GM23338 (cell line): ENCODE data around the gene HOXB3. TPM values are rescaled to one million over a fixed set of nuclear protein-coding genes. Genes with fewer than 3 reads are reported as not detected.

Source experiments
- ATAC-seq: fragments of 200-7000 bp; cut with Tn5 transposase; 3 replicates; pipeline ENCODE4 v1.9.1; 2020
- DNase-seq: peaks from one replicate; pipeline ENCODE4 v3.0.0-alpha.2; 2015; ENCODE audit warnings: low spot score
- H2AFZ ChIP-seq: fragments of 200-600 bp; sonication (generic); 2 replicates; pipeline ENCODE4 v1.8.0; 2016; ENCODE audit warnings: antibody characterized with exemption, mild to moderate bottlenecking, moderate library complexity
- H3F3A ChIP-seq: fragments of 200-600 bp; sonication (generic); replicated peaks from 2 replicates; pipeline ENCODE4 v1.8.0; 2017; ENCODE audit warnings: antibody characterized with exemption, mixed run types, low read depth
- H3K27ac ChIP-seq: fragments of 200-600 bp; sonication (generic); 2 replicates; pipeline ENCODE4 v1.6.1; 2016; ENCODE audit warnings: low read depth
- H3K27me3 ChIP-seq: fragments of 200-600 bp; sonication (generic); 2 replicates; pipeline ENCODE4 v1.8.0; 2016; ENCODE audit warnings: mild to moderate bottlenecking, mixed run types, moderate library complexity; ENCODE audit not compliant: insufficient read depth
- H3K36me3 ChIP-seq: fragments of 200-600 bp; sonication (generic); 2 replicates; pipeline ENCODE4 v1.8.0; 2016; ENCODE audit warnings: mild to moderate bottlenecking; ENCODE audit not compliant: insufficient read depth
- H3K4me1 ChIP-seq: fragments of 200-600 bp; sonication (generic); 2 replicates; pipeline ENCODE4 v1.8.0; 2016; ENCODE audit warnings: mild to moderate bottlenecking, moderate library complexity; ENCODE audit not compliant: insufficient read depth
- H3K4me2 ChIP-seq: fragments of 200-600 bp; sonication (generic); 2 replicates; pipeline ENCODE4 v1.7.1; 2017; ENCODE audit warnings: mixed run types
- H3K4me3 ChIP-seq: fragments of 200-600 bp; sonication (generic); 2 replicates; pipeline ENCODE4 v1.6.1; 2016; ENCODE audit warnings: mixed run types
- H3K79me2 ChIP-seq: fragments of 200-600 bp; sonication (generic); replicated peaks from 2 replicates; pipeline ENCODE4 v1.8.0; 2017; ENCODE audit warnings: mild to moderate bottlenecking; ENCODE audit not compliant: insufficient read depth
- H3K9me2 ChIP-seq: fragments of 200-600 bp; sonication (generic); 2 replicates; pipeline ENCODE4 v1.8.0; 2017; ENCODE audit not compliant: insufficient read depth
- H4K20me1 ChIP-seq: fragments of 200-600 bp; sonication (generic); replicated peaks from 2 replicates; pipeline ENCODE4 v1.8.0; 2017; ENCODE audit warnings: mild to moderate bottlenecking; ENCODE audit not compliant: insufficient read depth
- H3K27ac Mint-ChIP-seq: 2 replicates; pipeline ENCODE4 v1.8.0; 2020; ENCODE audit warnings: inconsistent platforms, mild to moderate bottlenecking, moderate library complexity, mixed read lengths
- H3K27me3 Mint-ChIP-seq: 3 replicates; pipeline ENCODE4 v1.8.0; 2022; ENCODE audit warnings: low read depth, mild to moderate bottlenecking, moderate library complexity, mixed read lengths, inconsistent platforms; ENCODE audit not compliant: insufficient read depth, poor library complexity
- H3K36me3 Mint-ChIP-seq: 3 replicates; pipeline ENCODE4 v1.8.0; 2021; ENCODE audit warnings: low read depth, mild to moderate bottlenecking, inconsistent platforms, moderate library complexity, mixed read lengths
- H3K4me1 Mint-ChIP-seq: 3 replicates; pipeline ENCODE4 v1.8.0; 2020; ENCODE audit warnings: mild to moderate bottlenecking, inconsistent platforms, mixed read lengths
- H3K4me3 Mint-ChIP-seq: 3 replicates; pipeline ENCODE4 v1.8.0; 2021; ENCODE audit warnings: moderate library complexity, mild to moderate bottlenecking, inconsistent platforms, mixed read lengths
- H3K9me3 Mint-ChIP-seq: 3 replicates; pipeline ENCODE4 v1.8.0; 2020; ENCODE audit warnings: moderate library complexity, mild to moderate bottlenecking, inconsistent platforms, mixed read lengths
- CREB1 ChIP-seq: fragments of 250-450 bp; sonication (Bioruptor Pico); IDR thresholded peaks from 2 replicates; pipeline ENCODE4 v1.5.0; 2020; ENCODE audit warnings: low read depth, mild to moderate bottlenecking, moderate library complexity
- CTCF ChIP-seq, 2 experiments: fragments of 200-600 bp in 1 of 2; sonication (generic) in 1 of 2; conservative IDR thresholded peaks; 2 replicates each; pipeline versions ENCODE4 v1.5.1 to v1.6.1; 2016 to 2017; ENCODE audit warnings: antibody characterized with exemption in 2 of 2, low read depth in 2 of 2, mild to moderate bottlenecking in 2 of 2, moderate library complexity in 1 of 2
- ETS1 ChIP-seq: IDR thresholded peaks from 2 replicates; pipeline ENCODE4 v1.6.1; 2016; ENCODE audit warnings: antibody characterized with exemption
- EZH2 ChIP-seq: fragments of 200-600 bp; sonication (generic); IDR thresholded peaks from one replicate; pipeline ENCODE4 v1.8.0; 2017; ENCODE audit warnings: antibody characterized with exemption, mild to moderate bottlenecking, low read depth; ENCODE audit not compliant: unreplicated experiment
- NANOG ChIP-seq: IDR thresholded peaks from 2 replicates; pipeline ENCODE4 v1.6.1; 2016; ENCODE audit warnings: antibody characterized with exemption, borderline replicate concordance
- POLR2AphosphoS5 ChIP-seq: IDR thresholded peaks from 2 replicates; pipeline ENCODE4 v1.6.1; 2016; ENCODE audit warnings: antibody characterized with exemption, low read depth
- REST ChIP-seq: IDR thresholded peaks from one replicate; pipeline ENCODE4 v1.6.1; 2018; ENCODE audit warnings: antibody characterized with exemption; ENCODE audit not compliant: unreplicated experiment
- STAT1 ChIP-seq: IDR thresholded peaks from one replicate; pipeline ENCODE4 v1.6.1; 2016; ENCODE audit warnings: antibody characterized with exemption; ENCODE audit not compliant: unreplicated experiment
- polyA plus RNA-seq: library from polyadenylated mRNA; unstranded; fragments of >200 nt; fragmentation: Nextera tagmentation; extraction: Ambion mirVana; gene quantifications from 2 replicates; pipeline ENCODE4 v1.2.1, GENCODE V29; 2016
- total RNA-seq: library from RNA; depleted of rRNA; stranded (reverse); fragments of >200 nt; shearing (Covaris generic); gene quantifications from 2 replicates; pipeline ENCODE4 v1.2.3, GENCODE V29; 2014

The HOXB3 gene
- total and polyA plus RNA-seq, 2 experiments from 2014 or later: 0.17 TPM; not detected in 1

GRCh38 chr17:48628649-48629410 lies 38.8 kb upstream of the HOXB3 start:
- Histone ChIP-seq H3K27me3 (peaks cover 100% of the 10 kb centered on the region), H3K9me2 (no peaks in the 10 kb centered on the region), H3F3A (peaks cover 47% of the 10 kb centered on the region), H3K4me3 (no peak overlapping the region), H3K79me2 (no peaks in the 10 kb centered on the region), H4K20me1 (peaks cover 54% of the 10 kb centered on the region), H3K4me1 (peaks cover 35% of the 10 kb centered on the region), H3K36me3 (no peaks in the 10 kb centered on the region), H3K4me2 (no peak overlapping the region), H2AFZ (no peak overlapping the region), H3K27ac (no peak overlapping the region)
- peaks cover 13% of the 10 kb centered on the region for H3K4me1 Mint-ChIP-seq
- no peak overlapping the region for H3K27ac Mint-ChIP-seq
- H3K27me3 Mint-ChIP-seq: peaks cover 97% of the 10 kb centered on the region
- ATAC-seq: no peak
- no peaks in the 10 kb centered on the region; the same call in 2 of the 3 replicates for H3K36me3 Mint-ChIP-seq
- no peak for DNase-seq
- no peak for TF ChIP-seq ETS1
- no peak for TF ChIP-seq CTCF (conservative IDR thresholded peaks at IDR 0.05; ENCODE audit: low read depth in 2 of 2)
- TF ChIP-seq CREB1 (CRISPR knock-in tag): no peak
- no peak for TF ChIP-seq POLR2AphosphoS5
- no peak for TF ChIP-seq STAT1
- TF ChIP-seq REST: no peak
- TF ChIP-seq EZH2: peak; percentile 75
- no peak for TF ChIP-seq NANOG
- H3K9me3 Mint-ChIP-seq: no peaks in the 10 kb centered on the region; the same call in 1 of the 3 replicates
- H3K4me3 Mint-ChIP-seq: no peak overlapping the region
